Body of pancreas (tissue), 4 donors: ENCODE measurements around the gene MC1R.

Experiments used
- POLR2A ChIP-seq, 3 donors: fragments of 450-650 bp; IDR thresholded peaks; one replicate each; pipeline ENCODE4 v1.6.1; 2016; ENCODE audit warnings: antibody characterized with exemption in 3 of 3, mild to moderate bottlenecking in 2 of 3
- TF ChIP-seq, protein P1 (sequence below), 7 experiments: fragments of 450-650 bp in 4 of 7; fragments of 200-600 bp in 3 of 7; sonication (generic) in 3 of 7; IDR thresholded peaks; one replicate each; pipeline ENCODE4 v1.5.1; 2016 to 2019; ENCODE audit warnings: antibody characterized with exemption in 7 of 7

DNA sequence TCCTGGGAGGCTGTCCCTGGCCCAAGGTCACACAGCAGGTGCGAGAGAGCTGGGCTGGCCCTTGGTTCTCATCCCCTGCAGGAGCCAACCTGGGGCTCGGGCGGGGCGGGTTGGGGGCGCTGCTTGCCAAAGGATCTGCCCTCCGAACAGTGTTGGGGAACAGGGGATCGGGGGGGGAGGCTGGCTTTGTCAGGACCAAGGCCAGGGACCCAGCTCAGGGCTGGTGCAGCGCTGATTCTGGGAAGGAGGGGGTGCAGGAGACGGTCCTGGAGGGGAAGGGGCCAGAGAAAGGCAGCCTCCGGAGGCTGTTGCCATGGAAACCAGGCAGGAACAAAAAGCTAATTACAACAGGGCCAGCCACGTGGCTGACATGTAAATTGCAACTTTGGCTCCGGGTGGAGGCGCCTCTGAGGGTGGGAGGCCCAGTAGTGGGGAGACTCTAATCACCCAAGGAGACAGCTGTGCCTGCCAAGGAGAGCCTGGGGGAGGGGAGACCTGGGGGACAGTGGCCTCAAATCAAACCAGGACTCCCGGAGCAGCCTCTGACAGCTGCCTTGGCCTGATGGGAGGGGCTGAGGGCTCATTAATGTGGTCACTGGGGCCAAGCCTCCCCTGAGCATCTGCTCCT is 5.7 kb downstream of the MC1R start:
- TF ChIP-seq, protein P1, sequence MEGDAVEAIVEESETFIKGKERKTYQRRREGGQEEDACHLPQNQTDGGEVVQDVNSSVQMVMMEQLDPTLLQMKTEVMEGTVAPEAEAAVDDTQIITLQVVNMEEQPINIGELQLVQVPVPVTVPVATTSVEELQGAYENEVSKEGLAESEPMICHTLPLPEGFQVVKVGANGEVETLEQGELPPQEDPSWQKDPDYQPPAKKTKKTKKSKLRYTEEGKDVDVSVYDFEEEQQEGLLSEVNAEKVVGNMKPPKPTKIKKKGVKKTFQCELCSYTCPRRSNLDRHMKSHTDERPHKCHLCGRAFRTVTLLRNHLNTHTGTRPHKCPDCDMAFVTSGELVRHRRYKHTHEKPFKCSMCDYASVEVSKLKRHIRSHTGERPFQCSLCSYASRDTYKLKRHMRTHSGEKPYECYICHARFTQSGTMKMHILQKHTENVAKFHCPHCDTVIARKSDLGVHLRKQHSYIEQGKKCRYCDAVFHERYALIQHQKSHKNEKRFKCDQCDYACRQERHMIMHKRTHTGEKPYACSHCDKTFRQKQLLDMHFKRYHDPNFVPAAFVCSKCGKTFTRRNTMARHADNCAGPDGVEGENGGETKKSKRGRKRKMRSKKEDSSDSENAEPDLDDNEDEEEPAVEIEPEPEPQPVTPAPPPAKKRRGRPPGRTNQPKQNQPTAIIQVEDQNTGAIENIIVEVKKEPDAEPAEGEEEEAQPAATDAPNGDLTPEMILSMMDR (IDR thresholded peaks at IDR 0.05) = no peak
- no peak for TF ChIP-seq POLR2A (IDR thresholded peaks at IDR 0.05)
